Left kidney (tissue), 2 donors: ENCODE results near the gene SNTB2. TPM values are rescaled to one million over a fixed set of nuclear protein-coding genes. Genes with fewer than 3 reads are reported as not detected.
"Not testable (repeated sequence)": the region's sequence is repeated elsewhere in the genome, so short reads cannot be mapped to it uniquely, and the experiment has no call there.

Experiments
- DNase-seq: peaks from one replicate; pipeline ENCODE4 v3.0.0-alpha.2; 2013
- polyA plus RNA-seq: library from polyadenylated mRNA; unstranded; fragments of 120-200 nt; gene quantifications from one replicate; pipeline ENCODE4 v1.2.1, GENCODE V29; 2013; ENCODE audit not compliant: insufficient read length

The SNTB2 gene
- polyA plus RNA-seq, 1 donor, result 14.8 TPM

- DNase-seq, result no peak
Measured at GRCh38 chr16:69234460-69234859, 47.5 kb downstream of the SNTB2 start.

DNA sequence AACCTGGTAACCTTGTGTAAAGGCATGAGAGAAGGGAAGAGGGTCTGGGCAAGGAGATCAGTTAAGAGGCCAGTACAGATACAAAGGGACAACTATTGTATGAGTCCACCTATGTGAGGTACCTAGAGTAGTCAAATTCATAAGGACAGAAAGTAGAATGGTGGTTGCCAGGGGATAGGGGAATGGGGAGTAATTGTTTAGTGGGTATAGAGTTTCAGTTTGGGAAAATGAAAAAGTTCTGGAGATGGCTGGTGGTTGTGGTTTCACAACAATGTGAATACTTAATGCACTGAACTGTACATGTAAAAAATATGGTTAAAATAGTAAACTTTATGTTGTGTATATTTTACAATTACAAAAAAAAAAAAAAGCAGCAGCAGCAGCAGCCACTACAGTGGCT, 49.4 kb downstream of the SNTB2 start:
- no peak for DNase-seq

DNA sequence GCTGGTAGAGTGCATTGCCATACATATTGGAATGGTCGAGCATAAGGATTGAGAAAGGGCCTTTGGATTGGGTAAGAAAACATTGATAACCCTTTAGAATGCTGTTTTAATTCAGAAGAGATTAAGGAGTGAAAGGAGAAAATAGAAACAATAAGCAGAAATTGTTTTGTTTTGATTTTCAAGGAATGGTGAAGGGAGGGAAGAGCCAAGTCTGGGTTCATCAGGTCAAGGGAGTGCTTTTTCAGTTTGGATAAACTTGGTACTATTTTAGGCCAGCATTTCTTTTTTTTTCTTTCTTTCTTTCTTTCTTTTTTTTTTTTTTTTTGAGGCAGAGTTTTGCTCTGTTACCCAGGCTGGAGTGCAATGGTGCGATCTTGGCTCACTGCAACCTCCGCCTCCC, 50.3 kb downstream of the SNTB2 start:
- no peak for DNase-seq

DNA sequence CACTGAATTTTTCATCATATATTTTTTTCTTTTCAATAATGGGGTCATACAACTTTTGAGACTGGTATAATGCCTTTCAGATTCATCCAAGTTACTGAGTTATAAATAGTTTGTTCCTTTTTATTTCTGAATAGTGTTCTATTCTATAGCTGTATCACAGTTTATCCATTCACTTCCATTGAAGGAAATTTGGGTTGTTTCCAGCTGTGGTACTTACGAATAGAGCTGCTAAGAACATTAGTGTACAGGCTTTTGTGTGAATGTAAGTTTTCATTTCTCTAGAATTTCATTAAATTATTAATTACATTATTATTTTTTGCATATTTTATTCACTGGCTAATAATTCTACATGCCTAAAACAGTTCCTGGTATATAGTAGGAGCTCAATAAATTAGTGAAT, 52.9 kb downstream of the SNTB2 start:
- DNase-seq, result no peak

DNA sequence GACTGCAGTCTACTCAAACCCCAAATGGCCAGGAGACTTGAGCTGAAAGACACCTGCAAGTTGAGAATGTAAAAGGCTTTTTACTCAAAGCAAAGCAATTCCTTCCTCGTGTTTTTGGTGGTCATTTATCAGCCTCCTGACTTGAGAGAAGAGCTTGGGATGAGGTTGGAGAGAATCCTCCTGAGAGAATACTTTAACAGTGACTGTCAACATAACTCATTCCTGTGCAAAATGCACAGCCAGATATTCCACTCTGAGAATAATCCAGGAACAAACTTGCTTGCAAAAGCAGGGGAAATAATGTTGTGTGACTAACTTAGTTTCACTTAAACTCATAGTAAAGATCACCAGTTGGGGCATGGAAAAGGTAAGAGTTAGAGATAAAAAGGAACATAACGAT, 53.4 kb downstream of the SNTB2 start:
- DNase-seq, result no peak

- DNase-seq, result no peak
Measured at GRCh38 chr16:69241926-69242325, 55.0 kb downstream of the SNTB2 start.

- no peak for DNase-seq
Measured at GRCh38 chr16:69243479-69243878, 56.5 kb downstream of the SNTB2 start.

GRCh38 chr16:69244336-69244735, 57.4 kb downstream of the SNTB2 start:
- no peak for DNase-seq

- DNase-seq, result no peak
Measured at GRCh38 chr16:69250081-69250480, 63.1 kb downstream of the SNTB2 start.

DNA sequence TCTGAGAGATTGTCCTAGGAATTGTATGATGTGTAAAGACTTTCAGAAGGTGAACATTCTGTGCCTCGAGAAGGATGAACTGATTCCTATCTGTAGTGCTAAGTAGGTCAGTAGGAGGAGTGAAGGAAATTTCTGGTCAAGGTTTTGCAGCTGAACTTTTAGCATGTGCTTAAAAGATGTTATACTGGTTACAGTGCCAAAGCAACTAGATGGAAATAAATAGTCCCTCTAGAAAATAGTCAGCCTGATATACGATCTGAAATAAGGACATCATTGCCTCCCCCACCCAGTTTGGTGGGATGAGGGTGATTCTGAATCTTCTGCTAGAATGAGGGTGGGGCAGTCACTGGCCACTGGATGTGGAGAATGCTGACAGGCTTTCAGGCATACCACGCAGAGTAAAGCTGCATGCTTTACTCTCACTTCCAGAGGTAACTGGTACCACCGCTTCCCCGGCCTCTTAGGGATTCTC, 66.9 kb downstream of the SNTB2 start:
- DNase-seq, result no peak

GRCh38 chr16:69259428-69259764, 72.4 kb downstream of the SNTB2 start:
- DNase-seq, result not testable (repeated sequence)

- no peak for DNase-seq
Measured at GRCh38 chr16:69260019-69260418, 73.1 kb downstream of the SNTB2 start.

DNA sequence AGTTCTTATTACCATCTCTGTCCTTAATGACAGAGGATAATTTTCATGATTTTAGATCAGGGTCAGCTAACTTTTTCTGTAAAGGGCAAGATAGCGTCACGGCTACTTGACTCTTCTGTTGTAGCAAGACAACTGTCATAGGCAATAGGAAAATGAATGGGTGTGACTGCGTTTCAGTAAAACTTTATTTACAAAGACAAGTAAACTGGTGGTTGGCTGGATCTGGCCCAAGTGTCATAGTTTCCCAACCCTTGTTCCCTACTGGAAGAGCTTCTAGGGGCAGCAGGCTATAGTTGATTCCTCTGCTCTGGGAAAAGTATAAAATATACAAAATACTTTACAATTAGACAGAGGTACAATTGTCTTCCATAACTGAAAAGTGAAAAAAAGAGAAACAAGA, 73.5 kb downstream of the SNTB2 start:
- DNase-seq, result no peak

DNA sequence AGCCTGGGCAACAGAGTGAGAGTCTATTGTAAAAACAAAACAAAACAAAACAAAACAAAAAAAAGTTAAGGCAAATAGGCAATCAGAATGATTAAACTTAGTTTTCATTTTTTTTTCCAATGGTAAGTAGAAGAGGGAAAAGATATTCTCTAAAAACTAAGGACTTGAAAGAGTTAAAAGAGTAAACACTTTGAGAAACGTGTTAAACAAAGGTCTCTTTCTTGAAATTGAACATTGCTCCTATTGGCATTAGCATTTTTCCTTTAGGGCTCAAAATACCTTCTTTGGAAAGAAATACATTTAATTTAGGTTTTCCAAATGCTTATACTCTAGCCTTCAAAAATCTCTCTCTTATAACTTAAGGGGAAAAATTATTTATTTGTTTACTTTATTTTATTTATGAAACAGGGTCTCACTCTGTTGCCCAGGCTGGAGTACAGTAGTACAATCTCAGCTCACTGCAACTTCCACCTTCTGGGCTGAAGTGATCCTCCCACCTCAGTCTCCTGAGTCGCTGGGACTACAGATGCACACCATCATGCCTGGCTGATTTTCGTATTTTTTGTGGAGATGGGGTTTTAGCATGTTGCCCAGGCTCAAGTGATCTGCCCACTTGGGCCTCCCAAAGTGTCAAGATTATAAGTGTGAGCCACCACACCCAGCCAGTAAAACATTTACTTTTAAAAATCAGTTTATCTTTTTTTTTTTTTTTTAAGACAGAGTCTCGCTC, 79.5 kb downstream of the SNTB2 start:
- DNase-seq, result no peak

- no peak for DNase-seq
Measured at GRCh38 chr16:69267633-69268032, 80.7 kb downstream of the SNTB2 start.

- no peak for DNase-seq
Measured at GRCh38 chr16:69270395-69270794, 83.4 kb downstream of the SNTB2 start.

DNA sequence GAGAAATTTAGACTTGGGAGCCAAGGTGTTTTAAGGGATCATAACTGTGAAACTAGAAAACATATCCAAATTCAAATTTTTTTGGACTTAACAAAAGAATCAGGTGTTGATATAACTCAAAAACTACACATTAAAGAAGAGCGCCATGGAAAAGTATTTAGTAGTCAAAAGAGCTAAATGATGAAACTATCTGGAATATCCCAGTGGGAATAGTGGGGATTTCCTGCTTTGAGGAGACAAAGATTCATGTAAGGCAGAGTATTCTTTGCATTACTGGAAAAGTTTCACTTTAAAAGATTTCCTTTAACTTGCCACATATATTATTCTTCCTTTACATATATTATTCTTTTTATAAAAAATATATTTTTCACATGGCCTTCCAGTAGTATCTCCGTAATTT, 83.9 kb downstream of the SNTB2 start:
- no peak for DNase-seq

DNA sequence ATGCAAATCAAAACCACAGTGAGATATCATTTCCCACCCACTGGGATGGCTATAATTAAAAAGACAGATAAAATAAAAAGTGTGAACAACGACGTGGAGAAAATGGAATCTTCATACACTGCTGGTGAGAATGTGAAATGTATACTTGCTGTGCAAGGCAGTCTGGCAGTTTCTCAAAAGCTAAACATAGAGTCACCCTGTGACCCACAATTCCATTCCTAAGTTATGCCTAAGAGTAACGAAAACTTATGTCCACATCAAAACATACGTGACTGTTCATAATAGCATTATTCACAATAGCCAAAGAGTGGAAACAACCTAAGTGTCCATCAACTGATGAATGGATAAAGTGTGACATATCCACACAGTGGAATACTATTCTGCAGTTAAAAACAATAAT, 86.0 kb downstream of the SNTB2 start:
- no peak for DNase-seq

DNA sequence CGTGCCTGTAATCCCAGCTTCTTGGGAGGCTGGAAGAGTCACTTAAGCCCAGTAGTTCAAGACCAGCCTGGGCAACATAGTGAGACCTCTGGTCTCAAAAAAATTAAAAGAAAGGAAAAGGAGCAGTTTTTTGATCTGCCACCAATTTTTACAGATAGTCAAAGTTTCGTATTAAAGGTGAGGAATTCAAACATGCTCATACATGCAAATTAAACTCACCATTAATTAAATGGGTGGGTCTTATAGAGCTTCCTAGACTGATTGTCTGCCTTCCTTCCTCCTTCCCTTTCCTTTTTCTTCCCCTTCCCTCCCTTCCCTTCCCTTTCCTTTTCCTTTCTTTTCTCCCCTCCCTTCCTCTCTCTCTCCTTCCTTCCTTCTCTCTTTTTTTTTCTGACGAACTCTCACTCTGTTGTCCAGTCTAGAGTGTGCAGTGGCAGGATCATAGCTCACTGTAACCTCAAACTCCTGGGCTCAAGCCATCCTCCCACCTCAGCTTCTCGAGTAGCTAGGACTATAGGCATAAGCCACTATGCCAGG, 87.8 kb downstream of the SNTB2 start:
- no peak for DNase-seq

GRCh38 chr16:69276148-69277115, 89.5 kb downstream of the SNTB2 start:
- no peak for DNase-seq

GRCh38 chr16:69277413-69277812, 90.4 kb downstream of the SNTB2 start:
- no peak for DNase-seq

- DNase-seq, result no peak
Measured at GRCh38 chr16:69283851-69284250, 96.9 kb downstream of the SNTB2 start.

GRCh38 chr16:69285240-69285639, 98.3 kb downstream of the SNTB2 start:
- no peak for DNase-seq
